ENCODE data around the gene SETX. TPM values are rescaled to one million over a fixed set of nuclear protein-coding genes. Genes with fewer than 3 reads are reported as not detected.
A peak's percentile ranks its signal among the peaks of the same experiment; 100 is the strongest.

Gene SETX
- polyA plus RNA-seq, 1 experiment: 15.3 TPM

GRCh38 chr9:132241840-132242620 is 112.8 kb downstream of the SETX start:
- Histone ChIP-seq H3K27me3 (ENCODE audit: control insufficient read depth, insufficient read depth, low read length) (peaks cover 33% of the 10 kb centered on the region), H3K4me3 (ENCODE audit: low read depth, low read length) (peak overlapping the region; percentile 51), H3K36me3 (ENCODE audit: control insufficient read depth, insufficient read depth, low read length) (no peaks in the 10 kb centered on the region)
- POLR2A ChIA-PET: no interaction called here
- CTCF ChIA-PET: interaction anchor here (0.7 to 11.0 kb wide), 7 partner anchors 10 to 480 kb away, joined by 3 to 248 read pairs (median 4); no protein-coding TSS in a partner anchor
- no peak for DNase-seq (ENCODE audit: low read depth)
- no peak for TF ChIP-seq CTCF (IDR thresholded peaks at IDR 0.05; ENCODE audit: insufficient read depth, low read depth, low read length)

- no peak for TF ChIP-seq CTCF (IDR thresholded peaks at IDR 0.05; ENCODE audit: insufficient read depth, low read depth, low read length)
- POLR2A ChIA-PET: no interaction called here
- peak overlapping the region; percentile 51 for H3K4me3 ChIP-seq (ENCODE audit: low read depth, low read length)
- CTCF ChIA-PET: interaction anchor here (0.7 to 11.0 kb wide), 8 partner anchors 11 to 479 kb away, joined by 3 to 248 read pairs (median 4); no protein-coding TSS in a partner anchor
- DNase-seq (ENCODE audit: low read depth): no peak
- H3K27me3 ChIP-seq (ENCODE audit: control insufficient read depth, insufficient read depth, low read length): peaks cover 33% of the 10 kb centered on the region
- H3K36me3 ChIP-seq (ENCODE audit: control insufficient read depth, insufficient read depth, low read length): no peaks in the 10 kb centered on the region
Measured at GRCh38 chr9:132241483-132241839, 113.3 kb downstream of the SETX start.

- H3K27me3 ChIP-seq (ENCODE audit: control insufficient read depth, insufficient read depth, low read length): peaks cover 33% of the 10 kb centered on the region
- CTCF ChIA-PET: interaction anchor here (0.7 to 11.0 kb wide), 9 partner anchors 10 to 479 kb away, joined by 3 to 248 read pairs (median 4); no protein-coding TSS in a partner anchor
- H3K4me3 ChIP-seq (ENCODE audit: low read depth, low read length): peak overlapping the region; percentile 51
- H3K36me3 ChIP-seq (ENCODE audit: control insufficient read depth, insufficient read depth, low read length): no peaks in the 10 kb centered on the region
- TF ChIP-seq CTCF (IDR thresholded peaks at IDR 0.05; ENCODE audit: insufficient read depth, low read depth, low read length): no peak
- peak; percentile 42 for DNase-seq (ENCODE audit: low read depth)
- POLR2A ChIA-PET: no interaction called here
Measured at GRCh38 chr9:132240841-132241482, 113.8 kb downstream of the SETX start.

GRCh38 chr9:132239999-132240840 is 114.6 kb downstream of the SETX start:
- TF ChIP-seq CTCF (IDR thresholded peaks at IDR 0.05; ENCODE audit: insufficient read depth, low read depth, low read length): no peak
- Histone ChIP-seq H3K27me3 (ENCODE audit: control insufficient read depth, insufficient read depth, low read length) (peaks cover 29% of the 10 kb centered on the region), H3K36me3 (ENCODE audit: control insufficient read depth, insufficient read depth, low read length) (no peaks in the 10 kb centered on the region), H3K4me3 (ENCODE audit: low read depth, low read length) (no peak overlapping the region; the same call in 1 of the 2 replicates)
- ChIA-PET CTCF (interaction anchor here (1.0 to 11.0 kb wide), 6 partner anchors 12 to 478 kb away, joined by 3 to 248 read pairs (median 9); no protein-coding TSS in a partner anchor), POLR2A (no interaction called here)
- no peak for DNase-seq (ENCODE audit: low read depth)
